GM12891 (cell line): ENCODE measurements around the gene GPR89B.
"Not testable (repeated sequence)": the region's sequence is repeated elsewhere in the genome, so short reads cannot be mapped to it uniquely, and the experiment has no call there.

ENCODE experiments used
- DNase-seq: peaks from one replicate; pipeline ENCODE4 v3.0.0; 2011; ENCODE audit warnings: low spot score; ENCODE audit not compliant: insufficient read length
- FAIRE-seq: peaks from 2 replicates; lab custom pipeline; 2011; peaks lifted over from hg19 to GRCh38; lab: Jason Lieb, UNC
- POLR2A ChIP-seq: IDR thresholded peaks from 2 replicates; pipeline ENCODE4 v1.6.1; 2011; ENCODE audit warnings: low read depth, low read length, control low read depth
- POLR2AphosphoS5 ChIP-seq: IDR thresholded peaks from 2 replicates; pipeline ENCODE4 v1.6.1; 2011; ENCODE audit warnings: low read depth, low read length, control low read depth
- POU2F2 ChIP-seq: IDR thresholded peaks from 2 replicates; pipeline ENCODE4 v1.6.1; 2011; ENCODE audit warnings: low read depth, mild to moderate bottlenecking, control low read depth, low read length, moderate library complexity
- TAF1 ChIP-seq: IDR thresholded peaks from 2 replicates; pipeline ENCODE4 v1.6.1; 2011; ENCODE audit warnings: low read depth, low read length, control low read depth

GPR89B gene

DNA sequence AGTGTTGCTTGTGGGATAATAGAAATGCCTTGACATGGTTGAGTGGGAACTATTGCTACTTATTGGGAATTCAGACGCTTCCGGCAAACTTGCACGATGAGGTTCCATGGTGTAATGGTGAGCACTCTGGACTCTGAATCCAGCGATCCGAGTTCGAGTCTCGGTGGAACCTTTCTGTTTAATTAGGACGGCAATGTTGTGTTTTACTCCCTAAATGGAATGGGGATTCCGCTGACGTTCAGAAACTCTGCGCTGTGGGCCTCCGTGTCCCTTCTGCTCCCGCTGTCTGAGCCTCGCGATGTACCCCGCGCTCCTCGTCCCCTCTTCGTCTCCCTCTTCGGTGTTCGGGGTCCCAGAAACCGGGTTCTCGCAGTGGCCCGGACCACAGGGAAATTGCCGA is 104.5 kb downstream of the GPR89B start:
- FAIRE-seq: not testable (repeated sequence)

DNA sequence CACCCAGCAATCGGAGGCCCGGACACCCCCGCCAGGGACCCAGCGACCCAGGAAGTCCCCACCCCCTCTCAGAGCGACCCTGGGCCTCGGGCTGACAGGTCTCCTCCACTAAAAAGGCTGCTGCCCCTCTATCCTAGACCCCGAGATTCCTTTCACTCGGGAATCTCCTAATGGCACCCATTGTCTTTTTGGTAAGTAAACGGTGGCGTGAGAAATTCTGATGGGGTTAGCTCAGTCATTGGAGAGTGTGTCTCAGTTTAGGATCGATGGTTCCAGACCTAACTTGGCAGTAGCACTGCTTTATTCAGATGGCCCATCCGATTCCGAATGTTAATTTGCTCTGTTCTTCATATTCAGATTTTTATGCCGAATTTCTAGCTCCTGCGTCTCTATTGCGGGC is 104.9 kb downstream of the GPR89B start:
- not testable (repeated sequence) for DNase-seq, FAIRE-seq

More for the DNA sequence above, 104.5 kb downstream of the GPR89B start:
- DNase-seq: not testable (repeated sequence)

DNA sequence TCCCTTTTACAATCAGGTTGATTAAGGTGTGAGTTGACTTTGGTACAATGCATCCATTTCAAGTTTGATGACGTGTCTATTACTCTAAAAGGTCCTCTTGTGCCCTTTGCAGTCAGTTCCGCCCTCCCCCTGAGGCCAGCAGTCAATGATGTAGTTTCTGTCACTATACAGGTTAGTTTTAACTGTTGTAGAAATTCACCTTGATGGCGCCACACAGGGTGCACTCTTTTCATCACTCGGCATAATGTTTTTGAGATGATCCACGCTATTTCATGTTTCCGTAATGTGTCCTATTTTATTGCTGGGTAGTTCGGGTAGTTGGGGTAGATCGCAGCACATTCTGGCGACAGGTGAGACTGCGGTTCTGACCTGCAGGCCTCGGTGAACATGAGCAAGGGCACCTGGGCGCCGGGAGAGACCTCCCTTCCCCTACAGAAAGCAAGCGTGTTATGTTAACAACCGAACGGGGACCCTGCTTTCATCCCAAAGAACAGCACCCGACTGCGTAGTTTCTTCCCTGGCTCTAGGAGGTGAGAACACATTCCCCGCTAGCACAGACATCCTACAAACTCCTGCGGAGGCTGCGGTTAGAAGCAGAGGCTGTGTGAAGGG is 109.7 kb downstream of the GPR89B start:
- DNase-seq, FAIRE-seq: not testable (repeated sequence)

DNA sequence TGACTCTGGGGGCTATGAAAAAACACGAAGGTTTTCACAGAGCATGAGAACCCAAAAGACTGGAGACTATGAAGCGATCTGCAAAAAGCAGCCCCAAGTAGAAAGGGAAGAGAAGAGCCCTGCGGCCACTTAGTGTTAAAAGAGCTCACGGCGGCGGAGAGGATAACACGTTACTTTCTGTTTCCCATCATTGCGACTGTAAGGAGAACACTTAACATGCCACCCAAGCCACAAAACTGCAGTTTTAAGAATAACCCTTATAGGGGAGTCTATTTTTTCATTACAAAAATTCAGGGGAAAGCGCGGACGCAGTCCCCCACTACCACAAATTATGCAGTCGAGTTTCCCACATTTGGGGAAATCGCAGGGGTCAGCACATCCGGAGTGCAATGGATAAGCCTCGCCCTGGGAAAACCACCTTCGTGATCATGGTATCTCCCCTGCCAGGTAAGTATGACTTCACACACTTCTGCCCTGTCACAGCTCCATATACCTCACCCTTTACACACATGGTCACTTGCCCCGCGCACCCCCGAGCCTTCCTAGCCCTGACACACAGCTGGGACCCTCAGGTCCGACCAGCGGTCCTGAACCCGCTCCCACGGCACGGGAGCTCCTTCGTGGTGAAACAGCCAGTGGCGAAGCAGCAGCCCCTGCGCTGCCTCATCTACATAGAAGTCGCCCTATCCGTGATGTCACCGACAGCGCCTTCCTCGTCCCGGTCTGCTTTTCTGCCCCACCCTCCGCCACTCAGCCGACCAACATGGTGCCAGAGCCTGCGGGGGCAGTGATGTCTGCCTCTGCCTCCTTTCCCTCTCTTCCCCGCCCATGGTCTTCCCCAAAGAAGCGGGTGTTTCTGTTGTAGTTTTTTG is 110.5 kb downstream of the GPR89B start:
- DNase-seq (peak; percentile 13), FAIRE-seq (peak; percentile 68)
- TF ChIP-seq POLR2AphosphoS5 (peak; percentile 98), POU2F2 (peak; percentile 96), TAF1 (peak; percentile 69; the same call in 1 of the 2 replicates), POLR2A (peak; percentile 97)
